Activated CD8-positive, alpha-beta T cell treated with anti-CD3 and anti-CD28 coated beads for 36 hours (primary cell): ENCODE measurements around the gene NDUFB4. TPM values are rescaled to one million over a fixed set of nuclear protein-coding genes. Genes with fewer than 3 reads are reported as not detected.
"Not testable (repeated sequence)": the region's sequence is repeated elsewhere in the genome, so short reads cannot be mapped to it uniquely, and the experiment has no call there.

Experiments
- ATAC-seq: fragments of 200-7000 bp; cut with Tn5 transposase; one replicate; pipeline ENCODE4 v1.10.0; 2021; ENCODE audit warnings: mild to moderate bottlenecking, moderate library complexity
- CTCF ChIA-PET: fragments of 350-600 bp; sonication (Branson Sonifier 250); formaldehyde crosslinking; loops from one replicate; lab custom pipeline; 2021; ENCODE audit warnings: antibody characterized with exemption; lab: Charles Lee
- POLR2A ChIA-PET: fragments of 350-600 bp; sonication (Branson Sonifier 250); formaldehyde crosslinking; loops from one replicate; lab custom pipeline; 2021; ENCODE audit warnings: antibody characterized with exemption; lab: Charles Lee
- DNase-seq: peaks from one replicate; pipeline ENCODE4 v3.0.0-alpha.2; 2020
- H3K27ac Mint-ChIP-seq: one replicate; pipeline ENCODE4 v1.8.0; 2021; ENCODE audit warnings: mild to moderate bottlenecking, mixed read lengths
- H3K27me3 Mint-ChIP-seq: one replicate; pipeline ENCODE4 v1.8.0; 2021; ENCODE audit warnings: mixed read lengths
- H3K36me3 Mint-ChIP-seq: one replicate; pipeline ENCODE4 v1.8.0; 2021; ENCODE audit warnings: low read depth, mixed read lengths
- H3K4me1 Mint-ChIP-seq: one replicate; pipeline ENCODE4 v1.8.0; 2021; ENCODE audit warnings: low read depth, mixed read lengths
- H3K4me3 Mint-ChIP-seq: one replicate; pipeline ENCODE4 v1.8.0; 2021; ENCODE audit warnings: mild to moderate bottlenecking, moderate library complexity, mixed read lengths
- H3K9me3 Mint-ChIP-seq: one replicate; pipeline ENCODE4 v1.8.0; 2021; ENCODE audit warnings: mixed read lengths
- intact Hi-C: fragments of 100-400 bp; cut with micrococcal nuclease; formaldehyde crosslinking; loops from one replicate; pipeline ENCODE4 v1.10.0; 2022
- total RNA-seq, 2 experiments: library from RNA; stranded (reverse); gene quantifications; one replicate each; pipeline ENCODE4 v1.2.3, GENCODE V29; 2021
- TF ChIP-seq, protein P1 (sequence below): fragments of 200-600 bp; IDR thresholded peaks from one replicate; pipeline ENCODE4 v1.8.0; 2022; ENCODE audit warnings: antibody characterized with exemption, mild to moderate bottlenecking

The NDUFB4 gene
- total RNA-seq, 2 experiments from 2014 or later = 147 to 162 TPM

DNA sequence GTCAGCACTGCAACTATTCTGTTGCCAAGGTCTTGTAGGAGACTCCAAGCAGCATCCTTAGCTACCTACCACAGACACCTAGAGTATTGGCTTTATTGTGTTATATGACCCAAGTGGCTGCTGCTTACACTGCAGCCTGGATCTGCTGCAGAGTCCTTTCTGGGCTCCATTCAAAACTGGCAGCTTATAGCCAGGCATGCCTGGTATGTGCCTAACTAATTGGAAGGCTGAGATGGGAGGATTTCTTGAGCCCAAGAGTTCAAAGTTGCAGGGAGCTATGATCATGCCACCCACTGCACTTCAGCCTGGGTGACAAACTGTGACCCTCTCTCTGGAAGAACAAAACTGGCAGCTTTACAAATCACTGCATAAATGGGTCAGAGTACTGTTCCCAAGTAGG lies 8.6 kb downstream of the NDUFB4 start:
- Mint-ChIP-seq H3K4me1 (no peaks in the 10 kb centered on the region), H3K27ac (no peak overlapping the region), H3K9me3 (no peaks in the 10 kb centered on the region), H3K36me3 (peaks cover 17% of the 10 kb centered on the region), H3K4me3 (no peak overlapping the region), H3K27me3 (no peaks in the 10 kb centered on the region)
- intact Hi-C loops = no loop called here
- ATAC-seq = no peak
- CTCF ChIA-PET = interaction anchor here (1.1 to 1.8 kb wide), 3 partner anchors 9 to 190 kb away, joined by 3 to 6 read pairs (median 3); no protein-coding TSS in a partner anchor
- no peak for DNase-seq
- TF ChIP-seq, protein P1, sequence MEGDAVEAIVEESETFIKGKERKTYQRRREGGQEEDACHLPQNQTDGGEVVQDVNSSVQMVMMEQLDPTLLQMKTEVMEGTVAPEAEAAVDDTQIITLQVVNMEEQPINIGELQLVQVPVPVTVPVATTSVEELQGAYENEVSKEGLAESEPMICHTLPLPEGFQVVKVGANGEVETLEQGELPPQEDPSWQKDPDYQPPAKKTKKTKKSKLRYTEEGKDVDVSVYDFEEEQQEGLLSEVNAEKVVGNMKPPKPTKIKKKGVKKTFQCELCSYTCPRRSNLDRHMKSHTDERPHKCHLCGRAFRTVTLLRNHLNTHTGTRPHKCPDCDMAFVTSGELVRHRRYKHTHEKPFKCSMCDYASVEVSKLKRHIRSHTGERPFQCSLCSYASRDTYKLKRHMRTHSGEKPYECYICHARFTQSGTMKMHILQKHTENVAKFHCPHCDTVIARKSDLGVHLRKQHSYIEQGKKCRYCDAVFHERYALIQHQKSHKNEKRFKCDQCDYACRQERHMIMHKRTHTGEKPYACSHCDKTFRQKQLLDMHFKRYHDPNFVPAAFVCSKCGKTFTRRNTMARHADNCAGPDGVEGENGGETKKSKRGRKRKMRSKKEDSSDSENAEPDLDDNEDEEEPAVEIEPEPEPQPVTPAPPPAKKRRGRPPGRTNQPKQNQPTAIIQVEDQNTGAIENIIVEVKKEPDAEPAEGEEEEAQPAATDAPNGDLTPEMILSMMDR = no peak
- POLR2A ChIA-PET = no interaction called here

DNA sequence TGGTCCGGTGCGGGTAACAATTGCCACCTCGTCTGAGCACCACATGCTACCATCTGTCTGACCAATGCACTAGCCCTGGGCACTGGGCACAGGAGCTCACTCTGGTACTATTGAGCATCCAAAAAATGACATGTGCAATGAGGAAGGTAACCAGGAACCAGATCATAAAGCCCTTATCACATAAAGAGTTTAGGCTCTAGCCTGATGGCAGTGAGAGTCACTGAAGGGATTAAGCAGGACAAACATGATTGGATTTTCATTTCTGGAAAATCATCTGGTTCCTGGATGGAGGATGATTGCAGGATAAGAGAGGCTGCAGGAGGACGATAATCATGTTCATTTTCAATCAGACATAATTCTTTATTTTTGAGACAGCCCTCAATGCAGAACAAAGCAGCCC lies 12.4 kb downstream of the NDUFB4 start:
- H3K27ac Mint-ChIP-seq = no peak overlapping the region
- H3K4me3 Mint-ChIP-seq = no peak overlapping the region
- H3K36me3 Mint-ChIP-seq = no peaks in the 10 kb centered on the region
- H3K4me1 Mint-ChIP-seq = no peaks in the 10 kb centered on the region
- DNase-seq (no peak), ATAC-seq (no peak)
- ChIA-PET CTCF (interaction anchor here (1.4 kb wide), 1 partner anchor 187 kb away, joined by 3 read pairs; no protein-coding TSS in a partner anchor), POLR2A (no interaction called here)
- no peaks in the 10 kb centered on the region for H3K9me3 Mint-ChIP-seq
- intact Hi-C loops = no loop called here
- no peaks in the 10 kb centered on the region for H3K27me3 Mint-ChIP-seq
- TF ChIP-seq, protein P1 = no peak

DNA sequence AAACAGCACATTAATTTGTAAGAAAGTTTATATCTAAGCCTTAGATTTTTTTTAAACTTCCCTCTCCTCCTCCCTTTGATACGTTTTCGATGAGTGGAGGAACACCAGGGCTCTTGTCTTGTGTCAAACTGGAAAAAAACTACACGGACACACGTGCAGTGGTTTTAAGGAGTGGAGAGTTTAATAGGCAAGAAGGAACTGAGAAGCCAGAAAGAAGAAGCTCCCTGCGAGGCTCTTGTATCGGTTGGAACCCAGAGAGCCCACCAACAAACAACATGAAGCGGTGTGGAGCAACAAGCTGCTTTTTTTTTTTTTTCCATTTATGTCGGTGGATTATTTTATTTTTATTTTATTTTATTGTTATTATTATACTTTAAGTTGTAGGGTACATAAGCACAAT lies 18.6 kb downstream of the NDUFB4 start:
- H3K4me1 Mint-ChIP-seq = no peaks in the 10 kb centered on the region
- ChIA-PET POLR2A (interaction anchor here (1.0 kb wide), 1 partner anchor 11 kb away, joined by 3 read pairs; no protein-coding TSS in a partner anchor), CTCF (no interaction called here)
- H3K4me3 Mint-ChIP-seq = no peak overlapping the region
- intact Hi-C loops = no loop called here
- TF ChIP-seq, protein P1 = no peak
- H3K27me3 Mint-ChIP-seq = no peaks in the 10 kb centered on the region
- DNase-seq (no peak), ATAC-seq (no peak)
- H3K36me3 Mint-ChIP-seq = no peaks in the 10 kb centered on the region
- H3K9me3 Mint-ChIP-seq = no peaks in the 10 kb centered on the region
- H3K27ac Mint-ChIP-seq = no peak overlapping the region

DNA sequence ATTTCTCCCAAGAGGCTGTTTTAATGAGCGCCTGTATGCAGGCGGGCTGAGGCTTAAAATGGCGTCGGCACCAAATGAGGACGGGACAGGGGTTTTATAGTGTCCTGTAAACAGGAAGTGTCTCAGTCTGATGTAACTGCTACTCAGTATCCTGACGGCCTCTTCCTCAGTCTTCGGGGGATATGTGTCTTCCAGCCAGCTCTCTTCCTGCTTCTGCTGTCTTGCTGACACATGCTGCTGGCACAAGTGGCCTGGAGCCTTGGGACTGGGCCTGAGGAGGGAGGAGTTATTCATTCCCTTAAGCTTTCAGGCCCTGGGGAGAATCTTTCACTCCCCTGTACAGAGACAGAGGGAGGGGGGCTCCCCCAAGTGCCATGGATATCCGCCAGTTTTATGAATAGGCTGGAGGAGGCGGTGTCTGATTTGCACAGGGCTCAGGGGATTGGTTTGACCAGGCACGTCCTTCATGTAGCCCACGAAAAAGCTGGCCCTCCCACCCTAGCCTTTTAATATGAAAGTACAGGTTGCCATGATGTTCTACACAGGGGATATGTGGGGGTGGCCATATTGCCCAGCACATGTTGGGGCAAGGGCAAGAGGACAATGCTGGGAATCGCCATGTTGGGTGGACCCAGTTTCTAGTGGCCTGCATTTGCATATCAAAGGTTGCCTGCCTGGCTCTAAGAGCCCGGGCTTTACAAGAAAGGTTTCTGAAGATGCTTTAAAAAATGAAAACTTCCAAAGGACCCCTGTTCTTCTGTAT lies 19.9 kb downstream of the NDUFB4 start:
- Mint-ChIP-seq H3K36me3 (no peaks in the 10 kb centered on the region), H3K9me3 (no peaks in the 10 kb centered on the region), H3K27ac (no peak overlapping the region), H3K4me3 (no peak overlapping the region), H3K27me3 (no peaks in the 10 kb centered on the region), H3K4me1 (no peaks in the 10 kb centered on the region)
- DNase-seq = no peak
- POLR2A ChIA-PET = no interaction called here
- intact Hi-C loops = no loop called here
- TF ChIP-seq, protein P1 = no peak
- ATAC-seq = no peak
- CTCF ChIA-PET = no interaction called here

DNA sequence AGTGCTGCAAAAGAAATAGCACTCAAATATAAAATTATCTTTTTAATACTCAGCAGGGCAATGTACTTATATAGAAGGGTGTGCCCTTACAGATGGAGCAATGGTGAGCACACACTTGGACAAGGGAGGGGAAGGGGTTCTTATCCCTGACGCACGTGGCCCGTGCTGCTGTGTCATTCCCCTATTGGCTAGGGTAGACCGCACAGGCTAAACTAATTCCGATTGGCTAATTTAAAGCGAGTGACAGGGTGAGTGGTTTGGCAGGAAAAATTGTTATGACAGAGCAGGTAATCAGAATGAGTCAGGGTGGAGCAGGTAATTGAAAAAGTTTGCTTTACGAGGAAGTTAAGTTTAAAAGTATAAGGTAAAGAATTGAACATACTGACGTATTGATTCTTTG lies 20.6 kb downstream of the NDUFB4 start:
- CTCF ChIA-PET, H3K4me3 Mint-ChIP-seq, H3K9me3 Mint-ChIP-seq, H3K27me3 Mint-ChIP-seq, DNase-seq, ATAC-seq, intact Hi-C loops, H3K27ac Mint-ChIP-seq, POLR2A ChIA-PET, H3K36me3 Mint-ChIP-seq, H3K4me1 Mint-ChIP-seq: not testable (repeated sequence)
